Endothelial cell of umbilical vein (primary cell): ENCODE data around the gene NSMCE1.

Experiments used
- CTCF ChIP-seq, 2 donors: IDR thresholded peaks; 1 replicate in 1 of 2; 2 replicates in 1 of 2; pipeline ENCODE4 v1.5.1; 2011; ENCODE audit warnings: low read length in 2 of 2, mild to moderate bottlenecking in 2 of 2, moderate library complexity in 2 of 2, control low read depth in 1 of 2, inconsistent platforms in 1 of 2, low read depth in 1 of 2; ENCODE audit not compliant: insufficient read depth in 1 of 2; ENCODE audit errors: extremely low read depth in 1 of 2
- FOS ChIP-seq: IDR thresholded peaks from 2 replicates; pipeline ENCODE4 v1.6.1; 2011; ENCODE audit warnings: mild to moderate bottlenecking, low read length, moderate library complexity, borderline replicate concordance; ENCODE audit not compliant: insufficient read depth
- MAX ChIP-seq: IDR thresholded peaks from 2 replicates; pipeline ENCODE4 v1.6.1; 2011; ENCODE audit not compliant: insufficient read depth, insufficient read length
- POLR2A ChIP-seq: IDR thresholded peaks from 2 replicates; pipeline ENCODE4 v1.6.1; 2012; ENCODE audit warnings: low read depth, mild to moderate bottlenecking, control low read depth, low read length

GRCh38 chr16:27242868-27243590 lies 25.5 kb downstream of the NSMCE1 start:
- peak in 1 of 2 donors; percentile 11 for TF ChIP-seq CTCF (IDR thresholded peaks at IDR 0.05; ENCODE audit: extremely low read depth in 1 of 2, insufficient read depth in 1 of 2, low read depth in 1 of 2, low read length in 2 of 2)
- peak; percentile 42 for TF ChIP-seq FOS
- peak; percentile 52 for TF ChIP-seq POLR2A
- no peak for TF ChIP-seq MAX
